GM12873 (cell line): Measurements from ENCODE around the gene MXRA7.

Experiments
- CTCF ChIP-seq: IDR thresholded peaks from 2 replicates; pipeline ENCODE4 v1.5.1; 2012; ENCODE audit warnings: low read depth, mild to moderate bottlenecking, moderate library complexity, low read length, control low read depth; ENCODE audit not compliant: insufficient read depth; ENCODE audit errors: missing control alignments

MXRA7 gene

GRCh38 chr17:76704805-76705204 lies 6.0 kb downstream of the MXRA7 start:
- no peak for TF ChIP-seq CTCF

GRCh38 chr17:76702941-76703637 lies 7.7 kb downstream of the MXRA7 start:
- TF ChIP-seq CTCF: no peak

GRCh38 chr17:76702076-76702475 lies 8.7 kb downstream of the MXRA7 start:
- TF ChIP-seq CTCF: no peak

- TF ChIP-seq CTCF: no peak
These were observed 9.2 kb downstream of the MXRA7 start for GRCh38 chr17:76701471-76701967.

- no peak for TF ChIP-seq CTCF
These were observed 9.9 kb downstream of the MXRA7 start for GRCh38 chr17:76700617-76701470.

GRCh38 chr17:76700270-76700616 lies 10.5 kb downstream of the MXRA7 start:
- no peak for TF ChIP-seq CTCF

GRCh38 chr17:76697702-76698465 lies 12.9 kb downstream of the MXRA7 start:
- TF ChIP-seq CTCF: no peak
